Stimulated activated CD4-positive, alpha-beta T cell treated with anti-CD3 and anti-CD28 coated beads, Interleukin-15, amount 100 ng/mL, for 1 hour (primary cell): ENCODE results near the gene NLGN1.
"Not testable (repeated sequence)": the region's sequence is repeated elsewhere in the genome, so short reads cannot be mapped to it uniquely, and the experiment has no call there.

ENCODE experiments used
- DNase-seq, 2 donors: peaks; one replicate each; pipeline ENCODE4 v3.0.0-alpha.2; 2020; ENCODE audit warnings: low read depth in 1 of 2, low spot score in 1 of 2

Gene NLGN1

GRCh38 chr3:173429527-173429926 lies 32.0 kb downstream of the NLGN1 start:
- DNase-seq = no peak

- DNase-seq = no peak
These were observed 33.0 kb downstream of the NLGN1 start for GRCh38 chr3:173430576-173430975.

- DNase-seq = no peak
These were observed 41.5 kb downstream of the NLGN1 start for GRCh38 chr3:173439004-173439403.

GRCh38 chr3:173440514-173440913 lies 43.0 kb downstream of the NLGN1 start:
- no peak for DNase-seq

GRCh38 chr3:173451561-173451960 lies 54.0 kb downstream of the NLGN1 start:
- not testable (repeated sequence) for DNase-seq

GRCh38 chr3:173463250-173463649 lies 65.7 kb downstream of the NLGN1 start:
- DNase-seq = no peak

- no peak for DNase-seq
These were observed 67.6 kb downstream of the NLGN1 start for GRCh38 chr3:173465112-173465511.

GRCh38 chr3:173465898-173466678 lies 68.5 kb downstream of the NLGN1 start:
- DNase-seq = no peak

GRCh38 chr3:173467501-173467900 lies 70.0 kb downstream of the NLGN1 start:
- no peak for DNase-seq

- DNase-seq = no peak
These were observed 75.7 kb downstream of the NLGN1 start for GRCh38 chr3:173473237-173473636.

GRCh38 chr3:173479301-173479700 lies 81.8 kb downstream of the NLGN1 start:
- DNase-seq = no peak

- DNase-seq = no peak
These were observed 104.5 kb downstream of the NLGN1 start for GRCh38 chr3:173501931-173502489.

- DNase-seq = no peak
These were observed 105.5 kb downstream of the NLGN1 start for GRCh38 chr3:173502983-173503568.

- DNase-seq = no peak
These were observed 113.0 kb downstream of the NLGN1 start for GRCh38 chr3:173510565-173510964.

- DNase-seq = no peak
These were observed 115.6 kb downstream of the NLGN1 start for GRCh38 chr3:173513123-173513522.

GRCh38 chr3:173529062-173529711 lies 131.6 kb downstream of the NLGN1 start:
- no peak for DNase-seq

- no peak for DNase-seq
These were observed 134.1 kb downstream of the NLGN1 start for GRCh38 chr3:173531602-173532001.

- no peak for DNase-seq
These were observed 140.9 kb downstream of the NLGN1 start for GRCh38 chr3:173538410-173538809.

- not testable (repeated sequence) for DNase-seq
These were observed 148.0 kb downstream of the NLGN1 start for GRCh38 chr3:173545590-173545989.

GRCh38 chr3:173547070-173547469 lies 149.5 kb downstream of the NLGN1 start:
- no peak for DNase-seq

GRCh38 chr3:173548261-173548660 lies 150.7 kb downstream of the NLGN1 start:
- no peak for DNase-seq

GRCh38 chr3:173552526-173552925 lies 155.0 kb downstream of the NLGN1 start:
- no peak for DNase-seq
